Adrenal gland (tissue), 5 donors: ENCODE data around the gene SLC7A14.

Source experiments
- CTCF ChIP-seq, 6 experiments: fragments of 450-650 bp in 4 of 6; fragments of 200-600 bp in 2 of 6; sonication (generic) in 1 of 6; IDR thresholded peaks; 1 replicate in 5 of 6; 2 replicates in 1 of 6; pipeline versions ENCODE4 v1.5.1 to v1.8.0; 2016 to 2021; ENCODE audit warnings: antibody characterized with exemption in 6 of 6, mild to moderate bottlenecking in 2 of 6, moderate library complexity in 1 of 6
- POLR2A ChIP-seq, 2 donors: fragments of 450-650 bp; IDR thresholded peaks; one replicate each; pipeline ENCODE4 v1.6.1; 2017; ENCODE audit warnings: antibody characterized with exemption in 2 of 2, mild to moderate bottlenecking in 2 of 2, moderate library complexity in 1 of 2
- donor health status: DM: no; HTN: no; CAD: no.

- TF ChIP-seq CTCF (IDR thresholded peaks at IDR 0.05): no peak
- TF ChIP-seq POLR2A (IDR thresholded peaks at IDR 0.05): no peak
Measured at GRCh38 chr3:170560296-170560695, 25.6 kb downstream of the SLC7A14 start.
